Esophagus muscularis mucosa (tissue), 3 donors: ENCODE results near the gene FHL1.

Experiments used
- POLR2A ChIP-seq: fragments of 450-650 bp; IDR thresholded peaks from one replicate; pipeline ENCODE4 v1.6.1; 2017; ENCODE audit warnings: antibody characterized with exemption, moderate library complexity, mild to moderate bottlenecking, low read depth
- TF ChIP-seq, protein P1 (sequence below), 3 experiments: fragments of 200-600 bp in 2 of 3; fragments of 450-650 bp in 1 of 3; sonication (generic) in 2 of 3; IDR thresholded peaks; one replicate each; pipeline ENCODE4 v1.5.1; 2017 to 2019; ENCODE audit warnings: antibody characterized with exemption in 3 of 3, mild to moderate bottlenecking in 2 of 3, moderate library complexity in 1 of 3

DNA sequence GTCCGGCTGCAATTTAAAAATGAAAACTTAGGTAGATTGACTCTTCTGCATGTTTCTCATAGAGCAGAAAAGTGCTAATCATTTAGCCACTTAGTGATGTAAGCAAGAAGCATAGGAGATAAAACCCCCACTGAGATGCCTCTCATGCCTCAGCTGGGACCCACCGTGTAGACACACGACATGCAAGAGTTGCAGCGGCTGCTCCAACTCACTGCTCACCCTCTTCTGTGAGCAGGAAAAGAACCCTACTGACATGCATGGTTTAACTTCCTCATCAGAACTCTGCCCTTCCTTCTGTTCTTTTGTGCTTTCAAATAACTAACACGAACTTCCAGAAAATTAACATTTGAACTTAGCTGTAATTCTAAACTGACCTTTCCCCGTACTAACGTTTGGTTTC lies 62.9 kb downstream of the FHL1 start:
- TF ChIP-seq, protein P1, sequence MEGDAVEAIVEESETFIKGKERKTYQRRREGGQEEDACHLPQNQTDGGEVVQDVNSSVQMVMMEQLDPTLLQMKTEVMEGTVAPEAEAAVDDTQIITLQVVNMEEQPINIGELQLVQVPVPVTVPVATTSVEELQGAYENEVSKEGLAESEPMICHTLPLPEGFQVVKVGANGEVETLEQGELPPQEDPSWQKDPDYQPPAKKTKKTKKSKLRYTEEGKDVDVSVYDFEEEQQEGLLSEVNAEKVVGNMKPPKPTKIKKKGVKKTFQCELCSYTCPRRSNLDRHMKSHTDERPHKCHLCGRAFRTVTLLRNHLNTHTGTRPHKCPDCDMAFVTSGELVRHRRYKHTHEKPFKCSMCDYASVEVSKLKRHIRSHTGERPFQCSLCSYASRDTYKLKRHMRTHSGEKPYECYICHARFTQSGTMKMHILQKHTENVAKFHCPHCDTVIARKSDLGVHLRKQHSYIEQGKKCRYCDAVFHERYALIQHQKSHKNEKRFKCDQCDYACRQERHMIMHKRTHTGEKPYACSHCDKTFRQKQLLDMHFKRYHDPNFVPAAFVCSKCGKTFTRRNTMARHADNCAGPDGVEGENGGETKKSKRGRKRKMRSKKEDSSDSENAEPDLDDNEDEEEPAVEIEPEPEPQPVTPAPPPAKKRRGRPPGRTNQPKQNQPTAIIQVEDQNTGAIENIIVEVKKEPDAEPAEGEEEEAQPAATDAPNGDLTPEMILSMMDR (IDR thresholded peaks at IDR 0.05) = no peak
- no peak for TF ChIP-seq POLR2A
